K562 (cell line): ENCODE measurements around the gene NEDD4L. TPM values are rescaled to one million over a fixed set of nuclear protein-coding genes. Genes with fewer than 3 reads are reported as not detected.

Experiments
- ATAC-seq: fragments of 200-7000 bp; cut with Tn5 transposase; 3 replicates; pipeline ENCODE4 v1.9.1; 2020; ENCODE audit warnings: moderate library complexity
- BruUV-seq: library from RNA; stranded (reverse); fragments of 400-500 nt; replicated peaks from 2 replicates; lab custom pipeline; 2021; lab: Mats Ljungman, UMichigan
- CTCF ChIA-PET: fragments of 300-600 bp; formaldehyde crosslinking; extraction: SDS; loops from one replicate; lab custom pipeline; 2021; ENCODE audit warnings: low intra/inter-chr PET ratio; lab: Yijun Ruan, JAX
- POLR2A ChIA-PET: fragments of 300-600, 350-650 bp; sonication (Branson Sonifier 250); formaldehyde crosslinking; extraction: SDS; loops from one replicate; lab custom pipeline; 2021; ENCODE audit warnings: antibody characterized with exemption, inconsistent platforms; lab: Yijun Ruan, JAX
- DNase-seq, 4 experiments: peaks; one replicate each; pipeline versions ENCODE4 v3.0.0 to v3.0.0-alpha.2; 2011 to 2018; ENCODE audit warnings: low spot score in 3 of 4, mixed read lengths in 3 of 4; ENCODE audit errors: extremely low read depth in 1 of 4
- FAIRE-seq: peaks from 2 replicates; lab custom pipeline; 2011; peaks lifted over from hg19 to GRCh38; lab: Jason Lieb, UNC
- H2AFZ ChIP-seq: 2 replicates; pipeline ENCODE4 v1.6.0; 2011; ENCODE audit warnings: low read depth, low read length, control low read depth, inconsistent platforms
- H3K27ac ChIP-seq: fragments of 200-600 bp; 3 replicates; pipeline ENCODE4 v1.8.0; 2011; ENCODE audit warnings: low read depth, mild to moderate bottlenecking, control low read depth, inconsistent platforms, low read length, moderate library complexity, mixed read lengths; ENCODE audit errors: extremely low read depth
- H3K27me3 ChIP-seq, 2 experiments: fragments of 300-600 bp in 1 of 2; 2 replicates in 1 of 2; 3 replicates in 1 of 2; pipeline versions ENCODE4 v1.6.0 to v1.8.0; 2011; ENCODE audit warnings: inconsistent platforms in 2 of 2, low read length in 2 of 2, mild to moderate bottlenecking in 1 of 2, mixed read lengths in 1 of 2, moderate library complexity in 1 of 2; ENCODE audit not compliant: control insufficient read depth in 2 of 2, insufficient read depth in 2 of 2
- H3K36me3 ChIP-seq: fragments of 300-600 bp; 3 replicates; pipeline ENCODE4 v1.8.0; 2011; ENCODE audit warnings: mild to moderate bottlenecking, low read length, inconsistent platforms; ENCODE audit not compliant: control insufficient read depth, insufficient read depth
- H3K4me1 ChIP-seq, 2 experiments: fragments of 200-600 bp in 1 of 2; replicated peaks in 1 of 2; 2 replicates in 1 of 2; 3 replicates in 1 of 2; pipeline versions ENCODE4 v1.5.1 to v1.8.0; 2011; ENCODE audit warnings: inconsistent platforms in 2 of 2, low read length in 2 of 2, mild to moderate bottlenecking in 1 of 2, mixed read lengths in 1 of 2, moderate library complexity in 1 of 2; ENCODE audit not compliant: control insufficient read depth in 2 of 2, insufficient read depth in 2 of 2
- H3K4me2 ChIP-seq: 2 replicates; pipeline ENCODE4 v1.6.1; 2011; ENCODE audit warnings: low read length, control low read depth, inconsistent platforms, mixed read lengths; ENCODE audit not compliant: insufficient read depth
- H3K4me3 ChIP-seq: fragments of 200-600 bp; sonication (generic), shearing (Covaris generic); 2 replicates; pipeline ENCODE4 v1.5.1; 2016; ENCODE audit warnings: control low read depth, inconsistent platforms
- H3K79me2 ChIP-seq: fragments of 200-600 bp; 3 replicates; pipeline ENCODE4 v1.8.0; 2011; ENCODE audit warnings: low read length, inconsistent platforms; ENCODE audit not compliant: control insufficient read depth, insufficient read depth
- H3K9ac ChIP-seq, 2 experiments: 2 replicates each; pipeline versions ENCODE4 v1.6.0 to v1.6.1; 2011; ENCODE audit warnings: low read depth in 2 of 2, low read length in 2 of 2, control low read depth in 1 of 2, inconsistent platforms in 1 of 2, mild to moderate bottlenecking in 1 of 2, mixed read lengths in 1 of 2; ENCODE audit not compliant: insufficient read depth in 1 of 2
- H3K9me1 ChIP-seq: one replicate; pipeline ENCODE4 v1.6.0; 2011; ENCODE audit warnings: inconsistent platforms, mild to moderate bottlenecking, low read length, moderate library complexity; ENCODE audit not compliant: control insufficient read depth, insufficient read depth
- H3K9me3 ChIP-seq: replicated peaks from 2 replicates; pipeline ENCODE4 v1.5.1; 2011; ENCODE audit warnings: low read depth, low read length, inconsistent platforms; ENCODE audit not compliant: control insufficient read depth, insufficient read depth
- H4K20me1 ChIP-seq: replicated peaks from 2 replicates; pipeline ENCODE4 v1.6.1; 2011; ENCODE audit warnings: low read length, inconsistent platforms, mixed read lengths; ENCODE audit not compliant: control insufficient read depth, insufficient read depth
- FOXJ2 ChIP-seq: fragments of 200-800 bp; sonication (Bioruptor generic); IDR thresholded peaks from 2 replicates; pipeline ENCODE4 v1.6.1; 2016; ENCODE audit warnings: missing genetic modification characterization, missing compliant biosample characterization
- FOXM1 ChIP-seq, 2 experiments: fragments of 450-650 bp in 1 of 2; sonication (generic) in 1 of 2; formaldehyde crosslinking in 1 of 2; IDR thresholded peaks; 2 replicates each; pipeline versions ENCODE4 v1.6.1 to v1.9.0; 2017 to 2022; ENCODE audit warnings: low read depth in 2 of 2, mild to moderate bottlenecking in 2 of 2, missing genetic modification reagents in 1 of 2, moderate library complexity in 1 of 2
- MCM7 ChIP-seq, 2 experiments: fragments of 450-650 bp; IDR thresholded peaks; 2 replicates each; pipeline ENCODE4 v1.6.1; 2016 to 2018
- MIER1 ChIP-seq: fragments of 450-650 bp; IDR thresholded peaks from 2 replicates; pipeline ENCODE4 v1.6.1; 2016; ENCODE audit warnings: antibody characterized with exemption, mild to moderate bottlenecking, low read depth
- PML ChIP-seq: IDR thresholded peaks from 2 replicates; pipeline ENCODE4 v1.6.1; 2012; ENCODE audit warnings: low read length, inconsistent platforms
- POLR2A ChIP-seq: fragments of 450-650 bp; conservative IDR thresholded peaks from 2 replicates; pipeline ENCODE4 v1.6.1; 2016
- PRDM10 ChIP-seq: fragments of 450-650 bp; IDR thresholded peaks from 2 replicates; pipeline ENCODE4 v1.6.1; 2018; ENCODE audit not compliant: partially characterized antibody
- TGIF2 ChIP-seq: sonication (generic); formaldehyde crosslinking; IDR thresholded peaks from 2 replicates; pipeline ENCODE4 v1.8.1; 2022; ENCODE audit warnings: mild to moderate bottlenecking, missing genetic modification reagents, moderate library complexity
- ZC3H4 ChIP-seq: sonication (generic); formaldehyde crosslinking; IDR thresholded peaks from 2 replicates; pipeline ENCODE4 v1.9.0; 2021; ENCODE audit warnings: missing genetic modification reagents, borderline replicate concordance
- ZNF436 ChIP-seq: fragments of 250-450, 450-650 bp; sonication (Bioruptor Pico); formaldehyde crosslinking; IDR thresholded peaks from 2 replicates; pipeline ENCODE4 v1.7.0; 2020; ENCODE audit warnings: mild to moderate bottlenecking
- ZNF551 ChIP-seq: fragments of 250-450 bp; sonication (Bioruptor Pico); IDR thresholded peaks from 2 replicates; pipeline ENCODE4 v1.5.0; 2021; ENCODE audit warnings: mild to moderate bottlenecking, moderate library complexity
- WGBS: fragments of 100-300 bp; shearing (Covaris generic); methylation state at CpG from one replicate; pipeline ENCODE4 v1.1.6; 2016; ENCODE audit warnings: low coverage, mixed read lengths; ENCODE audit not compliant: insufficient coverage; ENCODE audit errors: missing lambda C conversion rate; 5-methylcytosine and 5-hydroxymethylcytosine counted together
- in situ Hi-C: fragments of 300-500 bp; cut with MboI; formaldehyde crosslinking; loops from 4 replicates; pipeline ENCODE4 v1.15.0; 2018; ENCODE audit warnings: inconsistent platforms, mixed read lengths
- intact Hi-C: fragments of 100-400 bp; cut with micrococcal nuclease; formaldehyde crosslinking; loops from 2 replicates; pipeline ENCODE4 v1.14.2; 2022
- polyA plus RNA-seq, 8 experiments: library from polyadenylated mRNA; depleted of rRNA in 4 of 8; stranded (reverse) in 5 of 8; unstranded in 3 of 8; fragments of >200 nt; fragmentation: Nextera tagmentation in 2 of 8; fragmentation: Illumina TruSeq in 1 of 8; extraction: Ambion mirVana in 2 of 8; extraction: Trizol in 1 of 8; gene quantifications; 2 replicates each; pipeline versions ENCODE4 v1.2.1 to v1.2.3, GENCODE V29; 2011 to 2014; ENCODE audit warnings: inconsistent platforms in 1 of 8, missing spikeins in 1 of 8
- total RNA-seq, 7 experiments: library from RNA; depleted of rRNA in 6 of 7; stranded (reverse); fragments of >200 nt in 6 of 7; fragmentation: Illumina TruSeq in 2 of 7; extraction: Trizol in 2 of 7; gene quantifications; 2 replicates each; pipeline versions ENCODE4 v1.2.1 to v1.2.3, GENCODE V29; 2011 to 2021; ENCODE audit warnings: low replicate concordance in 1 of 7
- TF ChIP-seq, protein P1 (sequence below): fragments of 250-450 bp; sonication (Bioruptor Pico); IDR thresholded peaks from 2 replicates; pipeline ENCODE4 v1.5.0; 2022; ENCODE audit warnings: mild to moderate bottlenecking

The NEDD4L gene
- total and polyA plus RNA-seq, 9 of the 15 experiments (the other 6 are each of a cell fraction or from before 2014, with no cell fraction given): 8.1 to 33.4 (median 19.9) TPM

GRCh38 chr18:58042826-58043490 lies 1.1 kb upstream of the NEDD4L start:
- H3K4me1 ChIP-seq: peaks cover 22 to 29% of the 10 kb centered on the region in 2 experiments; a peak in 4 of 5 replicates
- peak overlapping the region; percentile 80 for H3K4me2 ChIP-seq
- no peaks in the 10 kb centered on the region for H4K20me1 ChIP-seq
- no peaks in the 10 kb centered on the region for H3K9me3 ChIP-seq
- peak overlapping the region; percentile 71 for H3K4me3 ChIP-seq
- peak overlapping the region; percentile 55 to 65; a peak in 3 of 4 replicates for H3K9ac ChIP-seq
- no peaks in the 10 kb centered on the region for H3K27me3 ChIP-seq
- no peak for ATAC-seq
- no peaks in the 10 kb centered on the region for H3K36me3 ChIP-seq
- H2AFZ ChIP-seq: peak overlapping the region; percentile 96
- WGBS: 10% methylated on average over 18 of the region's 19 CpGs
- POLR2A ChIA-PET: interaction anchor here (0.7 to 1.5 kb wide), 2 partner anchors 38 to 79 kb away, joined by 3 to 4 read pairs; no protein-coding TSS in a partner anchor
- FAIRE-seq: peak; percentile 32
- intact Hi-C loops: loop anchor here (1.0 to 5.0 kb wide), 6 partner anchors 71 to 161 kb away; no protein-coding TSS in a partner anchor
- DNase-seq: peak in 1 of 4 experiments; percentile 27
- BruUV-seq: no TSS peak
- in situ Hi-C loops: no loop called here
- no peaks in the 10 kb centered on the region for H3K9me1 ChIP-seq
- CTCF ChIA-PET: interaction anchor here (1.2 to 2.2 kb wide), 4 partner anchors 79 to 280 kb away, joined by 3 to 17 read pairs (median 6); no protein-coding TSS in a partner anchor
- H3K27ac ChIP-seq: peak overlapping the region; percentile 76
- H3K79me2 ChIP-seq: peaks cover 35% of the 10 kb centered on the region
- TF ChIP-seq TGIF2 (CRISPR knock-in tag) (no peak), POLR2A (peak; percentile 18; the same call in 1 of the 2 replicates), ZNF436 (CRISPR knock-in tag) (no peak), ZC3H4 (CRISPR knock-in tag) (no peak), PML (no peak), FOXM1 (IDR thresholded peaks at IDR 0.05; ENCODE audit: low read depth) (no peak), FOXM1 (CRISPR knock-in tag; IDR thresholded peaks at IDR 0.05; ENCODE audit: low read depth) (no peak), MIER1 (no peak), MCM7 (IDR thresholded peaks at IDR 0.05) (no peak), PRDM10 (peak; percentile 85), ZNF551 (CRISPR knock-in tag) (no peak), FOXJ2 (tag) (no peak)
- TF ChIP-seq, protein P1, sequence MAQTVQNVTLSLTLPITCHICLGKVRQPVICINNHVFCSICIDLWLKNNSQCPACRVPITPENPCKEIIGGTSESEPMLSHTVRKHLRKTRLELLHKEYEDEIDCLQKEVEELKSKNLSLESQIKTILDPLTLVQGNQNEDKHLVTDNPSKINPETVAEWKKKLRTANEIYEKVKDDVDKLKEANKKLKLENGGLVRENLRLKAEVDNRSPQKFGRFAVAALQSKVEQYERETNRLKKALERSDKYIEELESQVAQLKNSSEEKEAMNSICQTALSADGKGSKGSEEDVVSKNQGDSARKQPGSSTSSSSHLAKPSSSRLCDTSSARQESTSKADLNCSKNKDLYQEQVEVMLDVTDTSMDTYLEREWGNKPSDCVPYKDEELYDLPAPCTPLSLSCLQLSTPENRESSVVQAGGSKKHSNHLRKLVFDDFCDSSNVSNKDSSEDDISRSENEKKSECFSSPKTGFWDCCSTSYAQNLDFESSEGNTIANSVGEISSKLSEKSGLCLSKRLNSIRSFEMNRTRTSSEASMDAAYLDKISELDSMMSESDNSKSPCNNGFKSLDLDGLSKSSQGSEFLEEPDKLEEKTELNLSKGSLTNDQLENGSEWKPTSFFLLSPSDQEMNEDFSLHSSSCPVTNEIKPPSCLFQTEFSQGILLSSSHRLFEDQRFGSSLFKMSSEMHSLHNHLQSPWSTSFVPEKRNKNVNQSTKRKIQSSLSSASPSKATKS (CRISPR knock-in tag): no peak
